A673 (cell line): ENCODE results near the gene ATP9A. TPM values are rescaled to one million over a fixed set of nuclear protein-coding genes. Genes with fewer than 3 reads are reported as not detected.
"Not testable (repeated sequence)": the region's sequence is repeated elsewhere in the genome, so short reads cannot be mapped to it uniquely, and the experiment has no call there.

ENCODE experiments used
- BruUV-seq: library from RNA; stranded (reverse); fragments of 400-500 nt; replicated peaks from 2 replicates; lab custom pipeline; 2021; lab: Mats Ljungman, UMichigan
- CTCF ChIA-PET: fragments of 300-600 bp; sonication (Branson Sonifier 250); formaldehyde crosslinking; loops from one replicate; lab custom pipeline; 2022; ENCODE audit warnings: antibody characterized with exemption; lab: Charles Lee
- POLR2A ChIA-PET: fragments of 300-600 bp; sonication (Branson Sonifier 250); formaldehyde crosslinking; loops from one replicate; lab custom pipeline; 2022; ENCODE audit warnings: antibody characterized with exemption; ENCODE audit not compliant: low non-redundant PET; lab: Charles Lee
- DNase-seq: peaks from one replicate; pipeline ENCODE4 v3.0.0-alpha.2; 2015; ENCODE audit warnings: low spot score
- H3K27ac ChIP-seq: fragments of 200-600 bp; sonication (generic); 2 replicates; pipeline ENCODE4 v1.5.1; 2016; ENCODE audit warnings: mixed run types, low read depth, mild to moderate bottlenecking, mixed read lengths, antibody characterized with exemption, low read length; ENCODE audit not compliant: poor library complexity, severe bottlenecking
- H3K27me3 ChIP-seq: fragments of 200-600 bp; sonication (generic); replicated peaks from 2 replicates; pipeline ENCODE4 v1.6.1; 2017; ENCODE audit warnings: mixed run types, low read depth, mild to moderate bottlenecking, mixed read lengths, antibody characterized with exemption, low read length; ENCODE audit not compliant: insufficient read depth, poor library complexity
- H3K36me3 ChIP-seq: fragments of 200-600 bp; sonication (generic); 2 replicates; pipeline ENCODE4 v1.6.1; 2016; ENCODE audit warnings: mixed run types, mild to moderate bottlenecking, mixed read lengths, antibody characterized with exemption, low read length; ENCODE audit not compliant: insufficient read depth, poor library complexity, severe bottlenecking
- H3K4me1 ChIP-seq: fragments of 200-600 bp; sonication (generic); 2 replicates; pipeline ENCODE4 v1.6.1; 2017; ENCODE audit warnings: mixed run types, mild to moderate bottlenecking, mixed read lengths, antibody characterized with exemption, low read length; ENCODE audit not compliant: insufficient read depth, poor library complexity, severe bottlenecking
- H3K4me3 ChIP-seq: fragments of 200-600 bp; sonication (generic); 2 replicates; pipeline ENCODE4 v1.5.1; 2016; ENCODE audit warnings: low read depth, mixed run types, mild to moderate bottlenecking, mixed read lengths, low read length; ENCODE audit not compliant: poor library complexity, severe bottlenecking
- H3K9me3 ChIP-seq: fragments of 200-600 bp; sonication (generic); 2 replicates; pipeline ENCODE4 v1.6.1; 2016; ENCODE audit warnings: mixed run types, low read depth, mild to moderate bottlenecking, mixed read lengths, antibody characterized with exemption, low read length; ENCODE audit not compliant: poor library complexity, severe bottlenecking
- CTCF ChIP-seq: fragments of 300-800, 200-600 bp; sonication (generic); conservative IDR thresholded peaks from 2 replicates; pipeline ENCODE4 v1.5.1; 2017; ENCODE audit warnings: low read depth, mild to moderate bottlenecking, antibody characterized with exemption, low read length, moderate library complexity, mixed read lengths
- EZH2 ChIP-seq: fragments of 200-600 bp; sonication (generic); IDR thresholded peaks from 2 replicates; pipeline ENCODE4 v1.6.1; 2017; ENCODE audit warnings: borderline replicate concordance, low read depth, mild to moderate bottlenecking, mixed read lengths, antibody characterized with exemption, low read length; ENCODE audit not compliant: poor library complexity, severe bottlenecking
- intact Hi-C: fragments of 100-400 bp; cut with micrococcal nuclease; formaldehyde crosslinking; loops from one replicate; pipeline ENCODE4 v1.10.0; 2022; ENCODE audit not compliant: unreplicated experiment
- total RNA-seq: library from RNA; stranded (reverse); gene quantifications from 2 replicates; pipeline ENCODE4 v1.2.3, GENCODE V29; 2021

The ATP9A gene
- total RNA-seq, 1 experiment from 2014 or later, result 31.2 TPM

- no peak for DNase-seq
- ChIA-PET POLR2A (no interaction called here), CTCF (interaction anchor here (0.6 kb wide), 1 partner anchor 46 kb away, joined by 6 read pairs; no protein-coding TSS in a partner anchor)
- BruUV-seq, result no TSS peak
- Histone ChIP-seq H3K36me3 (no peaks in the 10 kb centered on the region), H3K27ac (no peak overlapping the region), H3K4me3 (no peak overlapping the region), H3K27me3 (no peaks in the 10 kb centered on the region), H3K4me1 (peaks cover 21% of the 10 kb centered on the region), H3K9me3 (no peaks in the 10 kb centered on the region)
- TF ChIP-seq CTCF, result no peak
- TF ChIP-seq EZH2, result no peak
- intact Hi-C loops, result no loop called here
These were observed 20.8 kb downstream of the ATP9A start for GRCh38 chr20:51747182-51747911.

- Histone ChIP-seq H3K36me3 (no peaks in the 10 kb centered on the region), H3K4me1 (peaks cover 16% of the 10 kb centered on the region), H3K4me3 (no peak overlapping the region), H3K27ac (no peak overlapping the region), H3K27me3 (no peaks in the 10 kb centered on the region), H3K9me3 (no peaks in the 10 kb centered on the region)
- no peak for DNase-seq
- TF ChIP-seq EZH2 (no peak), CTCF (no peak)
- ChIA-PET CTCF (no interaction called here), POLR2A (no interaction called here)
- no TSS peak for BruUV-seq
- intact Hi-C loops, result no loop called here
These were observed 22.4 kb downstream of the ATP9A start for GRCh38 chr20:51745804-51746203.

GRCh38 chr20:51740838-51741237 is 27.4 kb downstream of the ATP9A start:
- CTCF ChIA-PET, result no interaction called here
- H3K4me3 ChIP-seq, result no peak overlapping the region
- peaks cover 9% of the 10 kb centered on the region for H3K4me1 ChIP-seq
- H3K27me3 ChIP-seq, result no peaks in the 10 kb centered on the region
- intact Hi-C loops, result no loop called here
- POLR2A ChIA-PET, result no interaction called here
- H3K27ac ChIP-seq, result no peak overlapping the region
- no peaks in the 10 kb centered on the region for H3K36me3 ChIP-seq
- no TSS peak for BruUV-seq
- DNase-seq, result no peak
- no peak for TF ChIP-seq CTCF
- TF ChIP-seq EZH2, result no peak
- H3K9me3 ChIP-seq, result no peaks in the 10 kb centered on the region

- H3K36me3 ChIP-seq, H3K4me1 ChIP-seq, BruUV-seq, H3K27me3 ChIP-seq, H3K4me3 ChIP-seq, H3K9me3 ChIP-seq, H3K27ac ChIP-seq, DNase-seq, intact Hi-C loops, POLR2A ChIA-PET, CTCF ChIA-PET: not testable (repeated sequence)
These were observed 27.9 kb downstream of the ATP9A start for GRCh38 chr20:51740308-51740707.
